NCI-H2029 (cell line): ENCODE data around the gene ROR1.
"Not testable (repeated sequence)": the region's sequence is repeated elsewhere in the genome, so short reads cannot be mapped to it uniquely, and the experiment has no call there.

Experiments used
- DNase-seq: peaks from one replicate; lab custom pipeline; 2025; lab: John Stamatoyannopoulos, UW

The ROR1 gene

DNA sequence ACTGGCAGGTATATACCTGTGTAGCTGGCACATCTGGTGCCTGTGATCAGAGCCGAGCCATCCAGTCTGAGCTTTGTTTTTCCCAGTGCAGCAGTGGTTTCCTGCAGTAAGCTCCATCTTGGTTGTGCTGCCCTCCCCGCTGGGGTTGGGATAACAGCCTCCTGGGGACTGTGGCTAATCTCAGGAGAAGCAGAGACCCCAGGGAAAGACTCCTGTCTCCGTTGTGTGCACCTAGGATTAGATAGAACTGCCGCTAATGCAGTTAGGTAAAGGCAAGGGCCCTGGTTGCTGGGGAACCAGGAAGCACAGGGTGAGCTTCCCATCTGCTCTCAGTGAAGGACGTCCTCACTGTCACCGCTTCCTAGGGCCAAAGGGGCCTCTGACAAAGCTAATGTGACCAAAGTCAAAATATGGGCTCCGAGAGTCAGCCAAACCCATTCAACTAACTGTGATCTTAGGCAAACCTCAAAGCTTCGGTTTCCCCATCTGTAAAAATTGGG is 20.0 kb downstream of the ROR1 start:
- no peak for DNase-seq

DNA sequence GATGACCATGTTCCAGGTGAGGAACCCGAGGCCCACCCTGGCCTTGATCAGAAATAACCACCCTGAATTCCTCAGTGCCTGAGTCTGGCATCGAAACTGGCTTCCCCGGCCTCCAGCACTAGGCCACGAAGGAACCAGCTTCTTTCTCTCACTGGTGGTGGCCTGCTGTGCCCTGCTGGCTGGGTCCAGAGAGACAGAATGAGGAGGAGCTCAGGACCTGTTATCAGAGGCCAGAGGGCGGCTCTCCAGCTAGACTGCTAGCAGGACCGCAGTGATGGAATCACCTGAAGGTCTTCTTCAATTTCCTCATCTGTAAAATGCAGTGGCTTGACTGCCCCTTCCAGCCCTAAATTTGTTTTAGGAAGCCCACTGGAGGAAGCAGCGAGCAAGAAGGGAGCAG is 20.5 kb downstream of the ROR1 start:
- DNase-seq, result no peak

DNA sequence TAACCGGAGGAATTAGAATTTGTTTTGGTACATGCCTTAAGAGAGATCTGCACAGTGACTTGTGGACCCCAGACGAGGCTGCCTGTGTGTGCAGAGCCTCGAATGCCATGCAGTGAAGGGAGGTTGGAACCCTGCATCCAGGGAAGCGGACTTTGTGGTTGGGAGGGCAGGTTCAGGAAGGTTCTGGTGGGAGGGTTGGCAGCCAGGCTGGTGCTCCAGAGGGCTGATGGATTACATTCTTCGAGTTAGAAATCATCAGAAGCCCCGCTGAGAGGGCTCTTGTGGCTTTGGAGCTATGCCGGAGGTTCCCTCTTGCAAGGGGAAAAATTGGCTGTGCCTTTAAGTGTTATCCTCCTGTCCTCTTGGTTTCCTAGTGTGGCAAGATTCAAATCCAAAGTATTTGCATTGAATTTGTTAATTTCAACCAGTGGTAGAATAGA is 21.1 kb downstream of the ROR1 start:
- peak; percentile 48 for DNase-seq

DNA sequence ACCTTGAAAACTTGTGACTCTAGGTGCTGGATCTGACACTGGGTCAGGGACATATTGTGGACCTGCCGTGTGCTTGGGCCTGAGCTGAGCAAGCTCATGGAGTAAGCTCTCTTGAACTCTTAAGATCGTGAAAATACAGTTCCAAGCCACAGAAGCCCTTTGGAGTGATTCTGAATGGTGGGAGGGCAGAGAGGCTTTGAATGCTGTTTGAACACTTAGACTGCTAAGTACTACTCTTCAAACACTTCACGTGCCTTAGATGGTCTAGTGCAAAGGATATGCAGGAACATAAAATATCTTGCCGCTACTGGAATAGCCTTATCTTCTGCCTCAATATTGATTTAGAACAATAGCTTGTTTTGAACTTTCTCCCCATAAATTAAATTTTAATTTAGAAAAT is 21.6 kb downstream of the ROR1 start:
- peak; percentile 86 for DNase-seq

DNA sequence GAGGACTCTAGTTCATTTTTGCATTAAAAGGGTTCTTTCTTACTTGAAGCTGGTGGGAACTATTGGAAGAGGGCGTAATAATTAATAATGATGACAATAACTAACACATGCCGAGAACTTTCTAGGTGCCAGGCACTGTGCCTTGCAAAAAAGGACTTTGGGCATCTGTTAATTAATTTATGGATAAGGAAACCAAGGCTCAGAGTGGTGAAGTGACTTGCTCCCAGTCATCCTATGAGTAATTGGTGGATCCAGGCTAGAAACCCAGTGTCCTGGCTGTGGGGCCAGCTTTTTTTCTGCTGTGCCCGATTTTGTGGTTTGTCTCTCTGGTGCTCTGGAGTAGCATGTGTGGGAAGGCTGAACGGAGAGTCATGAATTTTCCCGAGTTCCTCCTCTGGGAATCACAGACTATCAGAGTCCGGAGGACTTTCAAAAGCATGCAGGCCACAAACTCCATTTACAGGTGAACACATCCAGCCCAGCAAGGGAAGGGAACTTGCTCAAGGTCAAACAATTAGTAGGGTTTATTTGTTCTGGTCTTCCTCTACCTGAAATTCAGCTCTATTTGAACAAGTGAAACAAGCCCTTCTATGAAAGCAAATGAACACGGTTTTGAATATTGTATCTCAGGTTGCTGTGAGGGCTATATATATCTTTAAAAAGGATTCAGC is 23.4 kb downstream of the ROR1 start:
- peak; percentile 37 for DNase-seq

DNA sequence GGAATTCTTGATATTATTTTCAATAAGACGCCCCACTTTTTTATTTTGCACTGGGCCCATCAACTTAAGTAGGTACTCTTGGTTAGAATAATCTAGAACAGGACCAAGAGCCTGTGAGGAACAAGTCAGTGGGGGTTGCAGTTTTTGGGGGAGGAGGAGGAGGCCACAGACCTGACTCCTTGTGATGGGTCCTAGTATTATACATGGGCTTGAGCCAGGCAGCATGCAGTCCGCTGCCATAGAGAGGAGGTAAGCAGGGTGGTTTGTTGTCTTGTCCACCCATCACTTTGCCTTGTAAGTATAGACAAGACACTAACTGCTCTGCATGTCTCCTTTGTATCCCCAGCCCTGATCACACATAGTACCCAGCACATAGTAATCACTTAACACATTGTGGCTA is 24.5 kb downstream of the ROR1 start:
- no peak for DNase-seq

DNA sequence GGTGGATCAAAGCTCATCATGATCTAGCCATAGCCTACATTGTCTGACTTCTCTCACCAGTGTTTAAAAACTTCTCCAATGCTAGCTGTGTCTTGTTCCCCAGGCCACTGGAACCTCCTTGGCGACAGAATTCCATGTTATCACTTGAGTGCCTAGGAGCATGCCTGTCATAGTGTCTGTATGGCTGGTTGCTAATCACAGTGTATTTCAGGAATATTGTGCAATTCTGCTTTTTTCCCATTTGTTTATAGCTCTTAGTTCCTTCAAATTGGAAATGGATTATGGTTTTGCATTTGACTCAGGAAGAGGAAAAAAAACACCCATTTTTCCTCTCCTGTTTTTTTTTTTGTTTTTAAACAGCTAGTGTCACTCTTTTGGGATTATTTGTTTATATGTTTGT is 25.5 kb downstream of the ROR1 start:
- DNase-seq, result no peak

DNA sequence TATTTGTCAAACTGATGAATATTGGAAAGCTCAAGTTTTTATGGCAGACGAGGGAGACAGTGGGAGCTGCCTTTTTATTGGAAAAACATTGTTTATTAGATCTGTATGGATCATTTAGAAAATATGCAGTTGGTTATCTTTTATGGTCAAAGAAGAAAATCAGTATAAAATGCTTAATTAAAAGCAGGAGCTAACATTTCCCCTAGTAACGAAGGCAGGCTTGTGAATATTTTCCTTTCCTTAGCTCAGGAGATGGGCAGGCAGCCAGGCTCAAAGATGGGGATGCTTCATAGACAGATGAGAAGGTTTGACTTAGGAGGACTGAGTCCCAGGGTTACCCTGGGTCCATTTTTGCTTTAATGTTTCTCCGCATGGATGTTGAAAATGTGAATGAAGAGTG is 26.0 kb downstream of the ROR1 start:
- DNase-seq, result no peak

DNA sequence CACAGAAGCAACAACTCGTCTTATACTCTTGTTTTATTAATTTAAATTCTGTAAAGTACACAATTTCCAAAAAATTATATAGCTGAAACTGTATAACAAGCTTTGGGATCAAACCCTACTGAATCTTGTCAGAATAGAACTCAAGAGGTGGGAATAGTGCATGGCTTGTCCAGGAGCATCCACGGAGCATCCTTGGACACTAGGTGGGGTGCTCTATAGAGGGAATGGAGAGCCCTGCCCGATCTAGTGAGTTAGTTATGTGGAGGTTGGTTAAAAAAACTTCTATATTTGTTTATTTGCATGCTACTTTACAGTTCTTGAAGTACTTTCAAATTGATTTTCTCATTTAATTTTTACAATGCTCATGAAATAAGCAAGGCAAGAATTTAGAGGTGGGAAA is 28.3 kb downstream of the ROR1 start:
- DNase-seq, result no peak

DNA sequence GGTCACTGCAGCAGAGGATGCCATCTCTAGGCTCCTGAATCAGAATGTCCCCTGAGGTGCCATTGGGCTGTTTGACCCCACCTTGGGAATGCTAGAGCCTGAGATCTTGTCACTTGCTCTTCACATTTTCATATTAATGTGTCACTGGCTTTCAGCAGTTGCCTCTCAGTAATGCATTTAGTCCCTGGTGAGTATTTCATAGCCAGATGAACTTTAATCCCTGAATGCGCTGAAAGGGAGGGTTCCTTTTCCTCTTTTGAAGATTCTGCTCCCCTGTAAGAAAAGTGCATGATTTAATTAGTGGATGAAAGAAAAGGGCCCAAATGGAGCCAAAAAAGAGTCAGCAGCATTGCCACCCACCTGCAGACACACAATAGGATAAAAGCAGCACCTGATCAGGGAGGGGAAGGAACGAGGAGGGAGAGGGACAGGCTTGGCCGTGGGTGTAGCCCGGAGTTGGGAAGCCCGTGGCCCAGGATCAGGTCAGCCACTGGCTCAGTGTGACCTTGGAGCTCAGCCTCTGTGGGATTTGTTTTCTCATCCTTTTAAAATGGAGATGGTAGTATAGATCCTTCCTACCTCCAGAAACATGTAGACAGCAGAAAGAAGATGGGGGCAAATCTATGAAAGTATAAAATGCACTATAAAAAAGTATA is 31.1 kb downstream of the ROR1 start:
- no peak for DNase-seq

DNA sequence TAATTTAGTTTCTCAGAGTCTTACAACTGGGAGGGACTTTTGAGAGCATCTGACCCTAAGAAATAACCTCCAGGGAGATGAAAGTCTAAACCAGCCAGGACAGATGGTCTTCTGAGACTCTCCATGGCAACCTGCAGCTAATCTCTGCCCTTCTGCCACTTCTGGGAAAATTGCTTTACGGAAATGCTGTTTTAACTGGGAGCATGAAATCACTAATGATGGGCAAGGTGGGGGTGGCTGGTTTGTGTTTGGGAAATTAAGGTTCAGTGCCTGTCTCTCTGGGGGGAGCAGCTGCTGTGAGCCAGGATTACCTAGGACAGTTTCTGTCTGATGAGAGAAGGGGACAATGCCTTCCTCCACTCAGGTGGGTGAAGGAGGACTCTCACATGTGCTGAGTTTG is 33.2 kb downstream of the ROR1 start:
- DNase-seq, result no peak

DNA sequence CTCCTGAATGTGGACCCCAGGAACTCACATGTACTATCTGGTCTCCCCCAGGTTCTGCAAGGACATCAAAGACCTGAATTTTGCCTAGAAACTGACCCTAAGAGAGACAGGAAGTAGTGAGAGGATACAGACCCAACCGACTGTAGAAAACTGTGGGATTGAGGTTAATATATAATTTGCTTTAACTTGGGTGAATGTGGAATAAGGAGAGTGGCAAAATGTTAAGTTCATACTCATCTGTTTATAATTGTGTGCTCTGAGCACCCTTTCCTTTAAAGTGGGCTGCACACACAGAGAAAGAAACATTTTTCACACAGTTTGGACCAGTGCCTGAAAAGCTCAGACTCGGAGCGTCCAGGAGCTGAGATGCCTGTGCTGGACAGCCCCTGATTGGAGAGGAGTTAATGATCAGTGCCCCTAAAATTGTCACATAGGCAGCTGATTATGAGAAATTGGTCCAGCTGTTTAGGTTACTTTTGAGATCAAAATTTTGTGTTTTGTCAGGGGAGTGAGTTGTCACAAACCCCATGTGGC is 37.2 kb downstream of the ROR1 start:
- DNase-seq, result no peak

DNA sequence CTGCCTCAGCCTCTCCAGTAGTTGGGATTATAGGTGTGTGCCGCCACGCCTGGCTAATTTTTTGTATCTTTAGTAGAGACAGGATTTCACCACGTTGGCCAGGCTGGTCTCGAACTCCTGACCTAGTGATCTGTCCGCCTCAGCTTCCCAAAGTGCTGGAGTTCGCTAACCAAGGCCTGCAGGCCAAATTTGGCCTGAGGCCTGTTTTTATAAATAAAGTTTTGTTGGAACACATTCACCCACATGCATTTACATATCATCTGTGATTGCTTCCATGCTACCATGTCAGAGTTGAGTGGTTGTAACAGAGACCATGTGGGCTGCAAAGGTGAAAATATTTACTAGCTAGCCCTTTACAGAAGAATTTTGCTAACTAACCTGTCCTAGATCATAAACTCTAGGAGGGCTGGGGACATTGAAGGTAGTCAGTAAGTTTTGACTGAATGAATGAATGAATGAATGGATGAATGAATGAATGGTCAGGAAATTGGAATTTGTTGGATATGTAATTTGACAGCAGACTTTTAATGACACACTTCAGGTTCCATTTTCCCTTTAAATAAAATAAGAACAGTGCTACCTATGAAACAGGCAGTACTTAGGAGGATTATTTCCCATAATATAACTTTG is 38.4 kb downstream of the ROR1 start:
- no peak for DNase-seq

DNA sequence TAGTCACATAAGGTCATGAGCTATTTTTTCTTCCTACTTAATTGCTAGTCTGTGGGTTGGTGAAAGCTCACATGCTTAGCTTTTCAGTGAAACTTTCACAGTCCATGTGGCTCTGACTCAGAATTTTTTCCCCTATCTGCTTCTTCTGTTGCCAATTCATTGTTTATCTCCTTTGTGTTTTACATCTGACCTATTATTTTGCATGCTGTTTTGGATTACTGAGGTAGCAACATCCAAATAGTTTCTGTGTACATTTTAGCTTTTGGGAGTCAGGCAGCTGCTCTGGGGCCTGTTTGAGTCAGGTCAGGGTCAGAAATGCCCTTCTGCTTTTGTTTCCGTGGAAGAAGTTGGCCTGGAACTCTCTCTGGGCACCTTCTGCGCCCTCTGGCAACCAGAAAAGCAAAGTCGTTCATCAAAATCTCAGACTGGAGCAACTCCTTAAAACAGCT is 40.0 kb downstream of the ROR1 start:
- no peak for DNase-seq

DNA sequence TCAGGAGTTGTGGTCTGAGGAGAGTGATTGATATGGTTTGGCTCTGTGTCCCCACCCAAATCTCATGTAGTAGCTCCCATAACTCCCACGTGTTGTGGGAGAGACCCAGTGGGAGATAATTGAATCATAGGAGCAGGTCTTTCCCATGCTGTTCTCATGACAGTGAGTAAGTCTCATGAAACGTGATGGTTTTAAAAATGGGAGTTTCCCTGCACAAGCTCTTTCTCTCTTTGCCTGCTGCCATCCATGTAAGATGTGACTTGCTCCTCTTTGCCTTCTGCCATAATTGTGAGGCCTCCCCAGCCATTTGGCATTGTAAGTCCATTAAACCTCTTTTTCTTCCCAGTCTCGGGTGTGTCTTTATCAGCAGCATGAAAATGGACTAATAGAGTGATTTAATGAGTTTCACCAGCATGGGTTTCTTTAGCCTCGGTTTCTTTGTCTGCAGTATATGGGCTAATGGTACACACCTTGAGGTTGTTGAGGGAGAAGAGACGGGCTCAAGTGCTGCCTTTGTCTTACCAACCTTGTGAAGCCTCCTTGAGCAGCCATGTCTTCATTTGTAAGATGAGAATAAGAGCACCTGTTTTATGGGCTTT is 42.5 kb downstream of the ROR1 start:
- not testable (repeated sequence) for DNase-seq

DNA sequence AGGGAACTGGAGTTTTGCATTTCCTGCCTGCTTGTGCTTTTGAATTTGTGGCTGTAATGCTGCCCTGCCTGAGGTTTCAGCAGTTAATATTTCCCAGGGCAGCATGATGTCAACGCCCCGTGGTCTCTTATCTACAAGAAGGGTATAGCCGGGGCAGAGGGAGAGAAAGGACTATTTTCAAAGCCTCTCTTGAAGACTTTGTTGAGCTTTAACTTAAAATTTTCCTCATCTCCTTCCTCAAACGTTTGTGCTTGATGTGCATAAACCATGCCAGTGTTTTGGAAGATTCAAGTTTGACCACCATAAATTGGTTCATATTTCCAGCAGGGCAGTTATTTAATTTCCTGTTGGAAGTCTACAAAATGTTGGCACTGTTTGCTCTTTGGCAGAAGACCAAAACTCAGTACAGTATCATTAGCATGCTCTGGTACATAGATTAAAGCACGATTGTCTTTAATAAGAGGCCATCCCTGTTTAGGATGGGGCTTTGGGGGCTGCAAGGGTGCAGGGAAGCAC is 43.4 kb downstream of the ROR1 start:
- peak; percentile 76 for DNase-seq

DNA sequence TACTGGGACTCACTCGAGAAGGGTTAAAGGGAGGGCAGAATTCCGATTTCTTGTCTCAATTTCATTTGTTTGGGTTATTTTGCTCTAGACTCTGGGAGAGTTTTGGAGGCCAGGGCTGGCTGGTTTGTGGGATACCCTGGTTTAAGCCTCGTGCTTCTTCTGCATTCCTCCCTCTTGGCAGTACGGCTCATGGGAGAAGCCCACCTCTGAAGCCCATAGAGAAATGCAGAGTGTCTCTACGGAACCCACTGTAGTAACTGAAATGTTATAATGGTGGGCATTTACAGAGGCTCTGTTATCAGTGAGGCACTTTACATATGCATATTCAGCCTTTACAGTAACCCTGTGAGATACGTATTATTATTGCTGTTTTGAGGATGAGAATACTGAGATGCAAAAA is 43.9 kb downstream of the ROR1 start:
- DNase-seq, result no peak

DNA sequence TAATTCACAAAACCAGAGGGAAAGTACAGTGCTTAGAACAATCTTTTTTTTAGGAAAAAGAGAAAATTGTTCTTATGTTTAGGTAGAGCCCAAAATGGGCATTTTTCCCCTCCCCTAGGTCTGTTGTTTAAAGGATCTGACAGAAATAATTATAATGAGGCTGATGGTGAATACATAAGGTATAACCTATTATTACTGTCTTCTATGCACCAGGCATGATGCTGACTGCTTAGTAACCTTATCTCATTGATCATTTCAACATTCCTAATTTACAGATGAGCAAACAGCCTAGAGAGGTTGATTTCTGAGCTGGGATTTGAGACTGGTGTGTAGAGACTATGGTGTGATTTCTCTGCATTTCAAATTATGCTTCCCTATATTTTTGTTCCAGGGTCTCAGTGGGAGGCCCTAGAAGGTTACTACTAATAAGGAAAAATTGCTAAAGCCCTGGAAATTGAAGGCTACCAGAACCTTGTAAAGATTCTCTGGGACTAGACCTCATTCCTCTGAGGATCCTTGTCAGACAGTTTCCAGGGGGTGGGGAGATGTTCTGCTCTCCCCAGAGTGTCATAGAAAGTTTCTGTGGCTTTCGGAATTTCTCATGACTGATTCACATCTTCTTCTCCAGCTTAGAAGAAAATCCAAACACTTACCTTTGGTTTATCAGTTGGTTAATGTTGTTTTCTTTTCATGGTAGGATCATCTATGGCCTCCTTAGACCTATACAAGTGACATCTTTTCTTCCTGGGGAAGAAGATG is 44.9 kb downstream of the ROR1 start:
- no peak for DNase-seq

DNA sequence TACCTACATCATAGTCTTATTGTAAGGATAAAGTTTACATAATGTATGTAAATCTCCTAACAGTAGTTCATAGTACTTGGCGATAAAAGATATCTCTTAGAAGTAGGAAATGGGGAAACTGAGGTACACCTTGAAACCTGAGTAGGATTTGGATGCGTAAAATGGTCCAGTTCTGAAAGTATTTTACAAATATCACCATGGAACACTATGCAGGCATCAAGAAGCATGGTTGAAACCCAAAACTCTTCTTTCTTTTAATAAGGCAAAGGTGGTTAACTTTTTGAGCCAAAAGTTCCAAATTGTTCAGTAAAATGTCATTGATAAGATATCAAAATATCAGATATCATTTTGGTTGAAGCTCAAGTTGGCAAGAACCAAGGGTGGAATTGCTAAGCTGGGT is 46.0 kb downstream of the ROR1 start:
- DNase-seq, result no peak

DNA sequence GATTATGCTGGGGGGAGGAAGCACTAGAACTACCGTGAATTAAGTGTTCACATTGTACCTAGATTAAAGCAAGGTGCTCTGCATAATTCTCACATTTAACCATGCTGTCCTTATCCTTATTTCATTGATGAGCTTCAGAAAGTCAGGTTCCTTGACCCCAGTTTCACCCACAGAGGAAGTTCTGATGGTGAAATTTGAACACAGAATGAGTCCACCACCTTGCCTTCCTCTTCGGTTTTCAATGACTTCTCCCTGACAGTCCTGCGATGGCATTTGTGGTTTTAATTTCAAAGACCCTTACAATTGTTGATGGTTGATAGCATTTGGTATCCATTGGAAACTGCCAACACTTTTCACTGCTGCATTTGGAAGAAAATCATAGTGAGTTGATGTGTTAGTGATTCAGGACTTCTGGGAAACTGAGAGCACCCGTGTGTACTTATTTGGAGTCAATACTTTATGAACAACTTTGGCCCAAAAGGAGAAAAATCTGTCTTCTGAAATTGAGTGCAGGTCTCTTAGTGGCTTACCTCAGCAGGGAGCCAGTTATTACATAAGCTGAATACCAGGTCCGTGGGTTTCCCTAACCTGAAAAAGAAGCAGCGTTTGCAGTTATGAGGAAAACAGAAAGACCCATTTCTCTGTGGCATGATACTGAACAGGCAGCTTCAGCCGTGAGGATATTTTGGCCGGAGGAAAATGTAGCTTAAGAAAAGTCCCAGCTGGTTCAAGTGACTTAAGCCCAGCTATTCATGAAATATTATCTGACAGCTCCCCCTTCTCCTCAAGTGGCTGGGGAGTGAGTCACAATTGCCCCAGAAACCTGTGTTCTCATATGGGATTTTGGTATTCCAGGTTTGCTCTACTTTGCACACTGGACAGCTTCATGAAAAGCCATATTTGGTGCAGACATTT is 47.5 kb downstream of the ROR1 start:
- no peak for DNase-seq

DNA sequence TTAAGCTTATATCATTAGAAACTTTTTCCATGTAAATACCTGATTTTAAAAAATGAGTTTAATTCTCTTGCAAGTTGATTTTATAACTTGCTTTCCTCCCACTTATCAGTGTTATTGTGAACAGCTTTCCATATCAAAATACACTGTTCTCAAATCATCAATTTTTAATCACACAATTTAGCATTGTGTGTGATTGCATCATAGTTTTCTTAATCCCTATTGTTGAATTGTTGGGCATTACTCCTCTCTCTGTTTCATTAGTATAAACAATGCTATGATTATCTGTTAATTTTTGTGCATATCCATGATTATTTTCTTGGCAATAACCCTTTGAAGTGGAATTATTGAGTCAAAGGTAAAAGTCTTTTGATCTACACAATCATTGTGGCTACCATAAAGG is 48.7 kb downstream of the ROR1 start:
- no peak for DNase-seq
